GM15510 (cell line): ENCODE results near the gene LAMP2.

Source experiments
- POLR2A ChIP-seq: IDR thresholded peaks from 3 replicates; pipeline ENCODE4 v1.6.1; 2011; ENCODE audit warnings: borderline replicate concordance; ENCODE audit not compliant: insufficient read length; ENCODE audit errors: extremely low read depth

The LAMP2 gene

GRCh38 chrX:120464411-120464810 lies 4.7 kb downstream of the LAMP2 start:
- TF ChIP-seq POLR2A, result no peak

GRCh38 chrX:120463241-120463640 lies 5.9 kb downstream of the LAMP2 start:
- TF ChIP-seq POLR2A, result no peak

GRCh38 chrX:120462370-120462769 lies 6.7 kb downstream of the LAMP2 start:
- TF ChIP-seq POLR2A, result no peak

GRCh38 chrX:120459309-120459708 lies 9.8 kb downstream of the LAMP2 start:
- no peak for TF ChIP-seq POLR2A

GRCh38 chrX:120457766-120458180 lies 11.3 kb downstream of the LAMP2 start:
- TF ChIP-seq POLR2A, result no peak

GRCh38 chrX:120456973-120457372 lies 12.1 kb downstream of the LAMP2 start:
- no peak for TF ChIP-seq POLR2A

GRCh38 chrX:120453985-120454384 lies 15.1 kb downstream of the LAMP2 start:
- TF ChIP-seq POLR2A, result no peak

- TF ChIP-seq POLR2A, result no peak
Observed at GRCh38 chrX:120452131-120452530, 17.0 kb downstream of the LAMP2 start.

- no peak for TF ChIP-seq POLR2A
Observed at GRCh38 chrX:120450163-120450562, 18.9 kb downstream of the LAMP2 start.

- TF ChIP-seq POLR2A, result no peak
Observed at GRCh38 chrX:120446498-120446897, 22.6 kb downstream of the LAMP2 start.

- no peak for TF ChIP-seq POLR2A
Observed at GRCh38 chrX:120439921-120440320, 29.2 kb downstream of the LAMP2 start.

- no peak for TF ChIP-seq POLR2A
Observed at GRCh38 chrX:120429776-120430540, 39.1 kb downstream of the LAMP2 start.

GRCh38 chrX:120428309-120428708 lies 40.8 kb downstream of the LAMP2 start:
- TF ChIP-seq POLR2A, result no peak

- no peak for TF ChIP-seq POLR2A
Observed at GRCh38 chrX:120426599-120426998, 42.5 kb downstream of the LAMP2 start.

- no peak for TF ChIP-seq POLR2A
Observed at GRCh38 chrX:120419463-120419862, 49.6 kb downstream of the LAMP2 start.

GRCh38 chrX:120408168-120408567 lies 60.9 kb downstream of the LAMP2 start:
- TF ChIP-seq POLR2A, result no peak
